Subcutaneous adipose tissue (tissue), 4 donors: ENCODE results near the gene ZW10. TPM values are rescaled to one million over a fixed set of nuclear protein-coding genes. Genes with fewer than 3 reads are reported as not detected.

Source experiments
- CTCF ChIP-seq: fragments of 450-650 bp; IDR thresholded peaks from one replicate; pipeline ENCODE4 v1.5.1; 2016; ENCODE audit warnings: low read depth, mild to moderate bottlenecking, control low read depth, antibody characterized with exemption, moderate library complexity
- total RNA-seq, 4 donors: library from RNA; depleted of rRNA; stranded (reverse); fragments of >200 nt; gene quantifications; one replicate each; pipeline ENCODE4 v1.1.0, GENCODE V29; 2016

ZW10 gene
- total RNA-seq, 4 donors from 2014 or later = 12.6 to 17.4 (median 13.6) TPM

- TF ChIP-seq CTCF = no peak
Measured at GRCh38 chr11:113710989-113711388, 62.5 kb downstream of the ZW10 start.

DNA sequence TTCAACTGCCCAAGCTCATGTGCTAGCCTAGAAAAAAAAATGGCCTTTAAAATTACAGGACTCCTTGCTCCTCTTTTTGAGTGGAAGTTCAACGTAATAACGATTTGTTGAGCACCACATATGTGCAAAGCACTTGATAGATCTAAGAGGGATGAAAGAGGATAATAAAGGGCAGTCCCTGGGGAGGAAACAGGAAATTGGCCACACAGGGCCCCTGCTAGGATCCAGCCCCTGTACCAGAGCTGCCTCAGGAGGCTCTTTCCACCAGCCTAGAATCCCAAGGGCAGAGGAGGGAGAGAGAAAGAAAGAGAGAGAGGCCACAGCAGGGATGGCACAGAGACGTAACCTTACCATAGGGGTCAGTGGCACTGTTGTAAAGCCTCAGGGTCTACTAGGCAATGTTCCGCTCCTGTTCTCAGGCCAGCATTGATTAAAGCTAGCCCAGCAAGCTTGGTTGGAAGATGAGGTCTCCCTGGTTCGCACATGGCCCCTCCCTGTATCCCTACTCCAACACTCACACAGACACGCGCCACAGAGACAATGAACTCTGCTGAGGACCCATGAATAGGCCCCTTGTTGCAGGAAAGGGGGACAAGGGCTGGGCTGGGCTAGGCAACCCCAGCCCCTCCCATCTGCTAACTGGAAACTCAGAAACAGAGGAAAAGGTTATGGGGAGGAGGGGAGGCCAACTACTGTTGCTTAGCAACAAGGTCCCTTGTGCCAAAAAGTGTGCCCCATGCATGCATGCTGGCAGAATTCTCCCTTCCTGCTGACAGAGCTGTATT, 67.4 kb downstream of the ZW10 start, which contains the start of gene TMPRSS5:
TMPRSS5 (minus strand) TSS at position 438 of the 785 bp plus-strand sequence; CDS start at position 354, 84 bp downstream.
- no peak for TF ChIP-seq CTCF

DNA sequence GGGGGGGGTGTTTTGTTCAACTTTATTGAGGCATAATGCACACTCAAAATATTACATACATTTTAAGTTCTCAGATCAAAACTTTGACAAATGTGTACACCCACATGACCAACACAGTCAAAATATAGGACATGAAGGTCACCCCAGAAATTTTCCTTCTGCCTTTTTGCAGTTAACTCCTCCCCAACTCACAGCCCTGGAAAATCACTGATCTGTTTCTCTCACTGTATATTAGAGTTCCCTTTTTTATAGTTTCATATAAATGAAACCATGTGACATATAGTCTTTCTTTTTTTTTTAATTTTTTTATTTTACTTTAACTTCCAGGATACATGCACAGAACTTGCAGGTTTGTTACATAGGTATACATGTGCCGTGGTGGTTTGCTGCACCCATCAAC, 72.0 kb downstream of the ZW10 start:
- no peak for TF ChIP-seq CTCF

GRCh38 chr11:113698515-113698914, 75.0 kb downstream of the ZW10 start:
- TF ChIP-seq CTCF = no peak

DNA sequence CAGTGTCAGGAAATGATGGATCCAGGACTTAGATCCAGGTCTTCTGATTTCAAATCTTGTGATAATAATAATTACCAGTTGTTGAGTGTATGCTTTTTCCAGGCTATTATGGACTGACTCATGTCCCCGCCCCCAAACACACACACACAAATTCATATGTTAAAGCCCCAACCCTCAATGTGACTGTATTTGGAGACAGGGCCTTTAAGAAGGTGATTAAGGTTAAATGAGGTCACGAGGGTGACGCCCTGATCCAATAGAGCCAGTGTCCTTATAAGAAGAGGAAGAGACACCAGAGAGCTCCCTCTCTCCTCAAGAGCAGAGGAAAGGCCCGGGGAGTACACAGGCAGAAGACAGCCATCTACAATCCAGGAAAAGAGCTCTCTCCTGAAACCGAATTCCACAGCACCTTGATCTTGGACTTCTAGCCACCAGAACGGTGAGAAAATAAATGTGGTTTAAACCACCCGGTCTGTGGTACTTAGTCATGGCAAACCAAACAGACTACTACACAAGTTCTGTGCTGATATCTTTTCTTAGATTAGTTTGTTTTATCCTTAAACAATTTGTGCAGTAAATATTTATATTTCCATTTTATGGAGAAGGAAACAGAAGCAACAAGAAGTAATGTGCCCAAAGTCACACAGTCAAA, 75.6 kb downstream of the ZW10 start:
- TF ChIP-seq CTCF = no peak

- no peak for TF ChIP-seq CTCF
Measured at GRCh38 chr11:113697111-113697510, 76.4 kb downstream of the ZW10 start.

DNA sequence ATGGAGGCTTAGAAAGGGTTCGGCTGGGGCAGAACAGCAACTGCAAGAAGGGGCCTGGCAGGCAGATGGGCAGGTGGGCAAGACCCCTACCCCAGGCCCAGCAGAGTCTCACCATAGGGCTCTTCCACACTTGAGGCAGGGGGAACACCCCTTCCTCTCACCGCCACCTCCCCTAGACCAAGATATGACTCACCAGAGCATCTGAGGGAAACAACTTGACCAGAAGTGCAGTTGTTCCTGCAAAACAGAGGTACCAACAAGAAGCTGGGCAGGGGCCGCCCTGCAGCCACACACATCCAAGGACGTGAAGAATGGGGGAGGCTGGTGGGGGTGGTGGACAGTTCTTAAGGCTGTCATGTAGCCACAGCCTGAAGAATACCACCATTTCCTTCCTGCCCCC, 78.3 kb downstream of the ZW10 start:
- TF ChIP-seq CTCF = no peak
